K562 (cell line): ENCODE results near the gene SIGLEC11. TPM values are rescaled to one million over a fixed set of nuclear protein-coding genes. Genes with fewer than 3 reads are reported as not detected.
A peak's percentile ranks its signal among the peaks of the same experiment; 100 is the strongest.

Source experiments
- BRF2 ChIP-seq: IDR thresholded peaks from 3 replicates; pipeline ENCODE4 v1.6.1; 2011; ENCODE audit warnings: borderline replicate concordance, mild to moderate bottlenecking; ENCODE audit not compliant: insufficient read length, insufficient read depth
- CXXC5 ChIP-seq: fragments of 250-450 bp; sonication (Bioruptor Pico); IDR thresholded peaks from 2 replicates; pipeline ENCODE4 v1.8.0; 2022; ENCODE audit warnings: inconsistent platforms, mild to moderate bottlenecking, moderate library complexity
- DMBX1 ChIP-seq: fragments of 250-450 bp; sonication (Bioruptor Pico); IDR thresholded peaks from 2 replicates; pipeline ENCODE4 v1.8.0; 2022; ENCODE audit warnings: inconsistent platforms, mild to moderate bottlenecking, moderate library complexity, borderline replicate concordance
- E2F1 ChIP-seq: sonication (generic); formaldehyde crosslinking; IDR thresholded peaks from 2 replicates; pipeline ENCODE4 v1.8.1; 2023; ENCODE audit warnings: mild to moderate bottlenecking, missing genetic modification reagents, moderate library complexity
- E4F1 ChIP-seq: fragments of 250-450 bp; sonication (Bioruptor Pico); IDR thresholded peaks from 2 replicates; pipeline ENCODE4 v1.5.0; 2021; ENCODE audit warnings: mild to moderate bottlenecking, borderline replicate concordance
- FOXM1 ChIP-seq, 2 experiments: fragments of 450-650 bp in 1 of 2; sonication (generic) in 1 of 2; formaldehyde crosslinking in 1 of 2; IDR thresholded peaks; 2 replicates each; pipeline versions ENCODE4 v1.6.1 to v1.9.0; 2017 to 2022; ENCODE audit warnings: low read depth in 2 of 2, mild to moderate bottlenecking in 2 of 2, missing genetic modification reagents in 1 of 2, moderate library complexity in 1 of 2
- GATAD2B ChIP-seq: fragments of 450-650 bp; IDR thresholded peaks from 2 replicates; pipeline ENCODE4 v1.6.1; 2017; ENCODE audit warnings: mild to moderate bottlenecking, borderline replicate concordance
- HNRNPLL ChIP-seq: fragments of 200-400 bp; formaldehyde crosslinking; IDR thresholded peaks from 2 replicates; pipeline ENCODE4 v1.6.1; 2017; ENCODE audit warnings: low read length, low read depth, mild to moderate bottlenecking; ENCODE audit not compliant: poor library complexity, severe bottlenecking
- MITF ChIP-seq: IDR thresholded peaks from 2 replicates; pipeline ENCODE4 v1.6.1; 2014; ENCODE audit warnings: antibody characterized with exemption
- PBX2 ChIP-seq, 2 experiments: IDR thresholded peaks in 1 of 2; conservative IDR thresholded peaks in 1 of 2; 2 replicates each; pipeline ENCODE4 v1.6.1; 2016; ENCODE audit warnings: low read depth in 2 of 2, mild to moderate bottlenecking in 1 of 2, missing compliant biosample characterization in 1 of 2, missing genetic modification characterization in 1 of 2, moderate library complexity in 1 of 2
- PREB ChIP-seq: sonication (generic); formaldehyde crosslinking; IDR thresholded peaks from 2 replicates; pipeline ENCODE4 v1.8.1; 2023; ENCODE audit warnings: mild to moderate bottlenecking, missing genetic modification reagents
- RAD21 ChIP-seq, 2 experiments: fragments of 250-450 bp in 1 of 2; fragments of 450-650 bp in 1 of 2; sonication (Bioruptor Pico) in 1 of 2; formaldehyde crosslinking in 1 of 2; IDR thresholded peaks in 1 of 2; conservative IDR thresholded peaks in 1 of 2; 2 replicates each; pipeline versions ENCODE4 v1.4.0 to v1.8.0; 2020 to 2022; ENCODE audit warnings: mild to moderate bottlenecking in 2 of 2, moderate library complexity in 1 of 2
- RB1 ChIP-seq: fragments of 450-650 bp; IDR thresholded peaks from 2 replicates; pipeline ENCODE4 v1.6.1; 2017; ENCODE audit warnings: low read depth, mild to moderate bottlenecking
- ZNF696 ChIP-seq: fragments of 250-450 bp; sonication (Bioruptor Pico); conservative IDR thresholded peaks from 2 replicates; pipeline ENCODE4 v1.4.0; 2020; ENCODE audit warnings: mild to moderate bottlenecking, moderate library complexity
- ZNF780A ChIP-seq: fragments of 250-450 bp; sonication (Bioruptor Pico); IDR thresholded peaks from 2 replicates; pipeline ENCODE4 v1.5.0; 2021; ENCODE audit warnings: mild to moderate bottlenecking
- polyA plus RNA-seq, 8 experiments: library from polyadenylated mRNA; depleted of rRNA in 4 of 8; stranded (reverse) in 5 of 8; unstranded in 3 of 8; fragments of >200 nt; fragmentation: Nextera tagmentation in 2 of 8; fragmentation: Illumina TruSeq in 1 of 8; extraction: Ambion mirVana in 2 of 8; extraction: Trizol in 1 of 8; gene quantifications; 2 replicates each; pipeline versions ENCODE4 v1.2.1 to v1.2.3, GENCODE V29; 2011 to 2014; ENCODE audit warnings: inconsistent platforms in 1 of 8, missing spikeins in 1 of 8
- total RNA-seq, 7 experiments: library from RNA; depleted of rRNA in 6 of 7; stranded (reverse); fragments of >200 nt in 6 of 7; fragmentation: Illumina TruSeq in 2 of 7; extraction: Trizol in 2 of 7; gene quantifications; 2 replicates each; pipeline versions ENCODE4 v1.2.1 to v1.2.3, GENCODE V29; 2011 to 2021; ENCODE audit warnings: low replicate concordance in 1 of 7

Gene SIGLEC11
- total and polyA plus RNA-seq, 9 of the 15 experiments (the other 6 are each of a cell fraction or from before 2014, with no cell fraction given) = not detected

- TF ChIP-seq BRF2 = no peak
- peak; percentile 99 for TF ChIP-seq DMBX1 (CRISPR knock-in tag)
- TF ChIP-seq PBX2 (CRISPR knock-in tag; IDR thresholded peaks at IDR 0.05; ENCODE audit: low read depth) = peak; percentile 92
- peak; percentile 80 for TF ChIP-seq PBX2 (tag; conservative IDR thresholded peaks at IDR 0.05; ENCODE audit: low read depth)
- 0 out of 2 replicates have a peak, but pooled peaks have one; percentile 39 for TF ChIP-seq E4F1 (CRISPR knock-in tag)
- no peak for TF ChIP-seq GATAD2B
- no peak for TF ChIP-seq HNRNPLL
- TF ChIP-seq PREB (CRISPR knock-in tag) = peak; percentile 100
- peak; percentile 99 for TF ChIP-seq CXXC5
- 0 out of 2 replicates have a peak, but pooled peaks have one; percentile 23 for TF ChIP-seq RB1
- TF ChIP-seq FOXM1 (IDR thresholded peaks at IDR 0.05; ENCODE audit: low read depth) = no peak
- TF ChIP-seq FOXM1 (CRISPR knock-in tag; IDR thresholded peaks at IDR 0.05; ENCODE audit: low read depth) = peak; percentile 100
- peak; percentile 10 to 27; a peak in 2 of 4 replicates for TF ChIP-seq RAD21 (CRISPR knock-in tag; conservative IDR thresholded peaks at IDR 0.05 in 1 of 2, IDR thresholded peaks at IDR 0.05 in 1 of 2)
- no peak for TF ChIP-seq ZNF696 (CRISPR knock-in tag)
- peak; percentile 74; the same call in 1 of the 2 replicates for TF ChIP-seq ZNF780A (CRISPR knock-in tag)
- no peak for TF ChIP-seq MITF
- TF ChIP-seq E2F1 = peak; percentile 100
Measured at GRCh38 chr19:49987159-49987698, 26.3 kb upstream of the SIGLEC11 start (continued).
